HT1080 (cell line): ENCODE data around the gene TMEM167B. TPM values are rescaled to one million over a fixed set of nuclear protein-coding genes. Genes with fewer than 3 reads are reported as not detected.

Source experiments
- DNase-seq: peaks from one replicate; pipeline ENCODE4 v3.0.0-alpha.2; 2015; ENCODE audit warnings: low read depth
- total RNA-seq: library from RNA; depleted of rRNA; stranded (reverse); fragments of >200 nt; shearing (Covaris generic); gene quantifications from 2 replicates; pipeline ENCODE4 v1.2.3, GENCODE V29; 2014

Gene TMEM167B
- total RNA-seq, 1 experiment from 2014 or later, result 10.6 TPM

DNA sequence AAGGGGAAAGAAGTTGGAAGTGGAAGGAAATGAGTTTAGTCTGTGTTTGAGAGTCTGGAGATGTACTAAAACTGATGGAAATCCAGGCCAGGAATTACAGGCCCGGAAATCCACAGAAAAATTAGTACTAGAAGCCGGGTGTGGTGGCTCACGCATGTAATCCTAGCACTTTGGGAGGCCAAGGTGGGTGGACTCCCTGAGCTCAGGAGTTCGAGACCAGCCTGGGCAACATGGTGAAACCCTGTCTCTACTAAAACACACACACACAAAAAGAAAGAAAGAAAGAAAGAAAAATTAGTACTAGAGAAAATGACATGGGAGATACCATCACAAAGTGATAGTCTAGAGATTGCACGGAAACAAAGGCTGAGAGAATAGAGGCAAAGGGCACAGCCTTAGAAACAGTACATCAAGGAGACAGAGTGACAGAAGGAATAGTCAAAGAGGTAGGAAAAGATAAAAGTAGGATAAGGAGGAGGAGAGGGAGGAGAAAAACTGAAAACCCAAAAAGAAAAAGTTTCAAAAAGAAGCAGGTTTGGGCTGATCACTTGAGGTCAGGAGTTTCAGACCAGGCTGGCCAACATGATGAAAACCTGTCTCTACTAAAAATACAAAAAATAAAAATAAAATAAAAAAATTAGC is 10.0 kb upstream of the TMEM167B start:
- no peak for DNase-seq

DNA sequence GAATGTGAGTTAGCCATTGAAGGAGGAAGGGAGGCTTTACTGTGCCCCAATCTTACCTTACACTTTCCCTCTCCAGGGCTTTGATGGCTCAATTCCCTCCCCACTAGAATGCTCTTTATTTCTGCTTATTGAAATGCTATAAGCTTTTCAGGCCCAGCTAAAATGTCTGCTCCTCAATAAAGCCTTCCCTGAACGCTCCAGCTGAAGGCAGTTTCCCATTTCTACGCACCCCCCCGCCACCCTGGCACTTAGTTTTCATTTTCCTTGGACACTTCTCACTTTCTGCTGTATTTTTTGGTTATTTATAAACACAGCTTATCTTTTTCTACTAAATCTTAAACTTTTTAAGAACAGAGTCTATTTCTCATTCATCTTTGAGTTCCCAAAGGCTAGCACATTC is 7.1 kb upstream of the TMEM167B start:
- DNase-seq, result no peak

DNA sequence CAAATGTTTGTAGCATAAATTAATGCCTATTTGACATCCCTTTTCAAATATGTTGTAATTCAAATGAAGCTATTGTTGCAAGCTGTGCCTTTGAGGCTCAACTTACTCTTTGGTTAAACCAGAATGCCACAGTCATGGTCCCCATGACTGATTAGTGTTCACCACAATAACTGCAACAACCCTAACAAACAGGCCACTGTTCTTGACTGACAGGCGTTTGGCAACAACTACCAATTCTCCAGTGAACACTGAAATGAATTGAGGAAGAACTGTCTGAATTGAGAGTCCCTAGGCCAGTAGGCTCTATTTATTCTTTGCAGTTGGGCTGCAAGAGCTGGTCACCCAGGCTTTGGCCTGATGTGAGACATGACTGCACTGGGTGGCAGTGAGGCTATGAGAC is 6.6 kb upstream of the TMEM167B start:
- DNase-seq, result peak; percentile 26

DNA sequence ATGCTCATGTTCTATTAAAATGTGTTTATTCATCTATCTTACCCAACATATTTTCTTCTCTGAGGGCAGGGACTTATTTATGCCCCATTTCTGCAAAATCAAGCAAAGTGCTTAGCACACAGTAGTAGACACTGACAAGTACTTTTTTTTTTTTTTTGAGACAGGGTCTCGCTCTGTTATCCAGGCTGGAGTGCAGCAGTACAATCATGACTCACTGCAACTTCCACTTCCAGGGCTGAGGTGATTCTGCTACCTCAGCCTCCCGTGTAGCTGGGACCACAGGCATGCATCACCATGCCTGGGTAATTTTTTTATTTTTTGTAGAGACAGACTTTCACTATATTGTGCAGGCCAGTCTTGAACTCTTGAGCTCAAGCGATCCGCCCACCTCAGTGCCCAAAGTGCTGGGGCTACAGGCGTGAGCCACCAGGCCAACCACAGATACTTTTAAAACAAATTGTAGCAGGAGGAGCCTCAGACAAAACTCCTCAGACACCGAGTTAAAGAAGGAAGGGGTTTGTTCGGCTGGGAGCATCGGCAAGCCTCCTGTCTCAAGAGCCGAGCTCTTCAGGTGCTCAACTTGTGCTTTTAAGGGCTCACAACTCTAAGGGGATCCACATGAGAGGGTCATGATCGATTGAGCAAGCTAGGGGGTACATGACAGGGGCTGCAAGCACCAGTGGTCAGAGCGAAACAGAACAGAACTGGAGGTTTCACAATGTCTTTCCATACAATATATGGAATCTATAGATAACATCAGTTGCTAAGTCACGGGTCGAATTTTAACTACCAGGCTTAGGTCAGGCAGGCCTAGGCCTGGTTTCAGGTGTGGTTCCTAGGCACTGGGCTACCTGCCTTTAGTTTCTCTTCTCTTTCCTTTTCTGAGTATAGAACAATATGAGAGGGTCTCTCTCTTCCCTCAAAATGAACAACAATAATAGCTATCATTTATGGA is 5.7 kb upstream of the TMEM167B start:
- DNase-seq, result peak; percentile 94

DNA sequence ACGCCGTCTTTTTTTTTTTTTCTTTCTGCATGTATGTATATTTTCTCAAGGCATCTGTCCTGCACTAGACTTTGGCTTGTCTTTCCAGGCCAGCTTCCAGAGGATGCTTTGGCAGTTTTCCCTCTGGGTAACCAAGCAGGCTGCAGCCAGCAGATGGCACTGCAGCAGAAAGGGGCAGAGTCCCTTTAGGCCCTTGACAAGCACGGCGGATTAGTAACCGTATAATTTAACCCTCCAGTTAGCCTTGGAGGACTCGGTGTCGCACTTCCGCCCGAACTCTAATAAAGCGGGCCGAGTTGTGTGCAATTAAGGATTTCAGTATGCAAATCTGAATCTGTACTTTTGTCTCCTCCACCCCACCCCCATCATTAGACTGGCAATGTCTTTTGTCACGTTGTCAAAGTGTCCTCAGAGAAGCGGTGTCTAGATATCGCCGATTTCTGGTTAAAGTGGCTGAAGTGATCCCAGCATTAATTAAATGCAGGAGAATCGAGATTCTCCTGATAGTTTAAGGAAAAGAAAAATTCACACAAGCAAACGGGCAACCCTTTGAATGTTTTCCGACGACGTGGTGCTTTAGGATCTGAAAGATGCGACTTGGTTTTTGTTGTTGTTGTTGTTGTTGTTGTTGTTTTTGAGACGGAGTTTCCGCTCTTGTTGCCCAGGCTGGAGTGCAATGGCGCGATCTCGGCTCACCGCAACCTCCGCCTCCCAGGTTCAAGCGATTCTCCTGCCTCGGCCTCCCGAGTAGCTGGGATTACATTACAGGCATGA is 1.1 kb upstream of the TMEM167B start:
- no peak for DNase-seq

DNA sequence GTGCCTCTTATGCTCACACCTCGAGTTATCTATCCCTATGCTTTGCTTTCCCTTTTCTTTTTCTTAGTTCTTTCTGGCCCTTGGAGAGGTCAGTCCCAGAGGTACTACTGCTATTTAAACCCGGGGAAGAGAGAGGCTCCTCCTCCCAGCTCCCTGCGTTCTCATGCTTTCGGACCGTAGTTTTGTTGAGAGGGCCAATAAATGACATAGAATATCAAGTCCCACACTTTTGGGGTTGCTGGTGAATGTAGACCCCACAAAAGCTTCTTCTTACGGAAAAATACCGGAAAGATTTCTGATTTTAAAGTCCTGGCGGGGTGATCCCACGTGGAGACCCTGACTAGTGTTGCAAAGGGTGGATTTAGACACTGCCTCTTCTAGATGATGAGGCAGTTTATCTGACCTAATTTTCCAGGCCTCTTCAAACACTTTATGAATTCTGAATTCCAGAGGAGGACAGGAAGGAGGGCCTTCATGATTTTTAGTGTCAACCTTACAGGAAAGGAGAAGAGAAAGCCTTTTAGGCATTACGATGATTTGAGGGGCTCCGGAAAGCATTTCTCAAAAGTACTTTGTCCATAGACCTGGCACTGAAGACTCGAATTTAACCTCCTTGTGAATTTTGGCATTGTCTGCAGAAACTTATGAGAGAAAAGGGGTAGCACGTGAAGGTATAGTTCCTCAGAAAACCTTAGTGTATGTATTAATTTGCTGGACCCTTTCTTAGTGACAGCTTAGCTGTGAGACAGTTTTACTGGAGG is 694 bp downstream of the TMEM167B start:
- peak; percentile 50 for DNase-seq

DNA sequence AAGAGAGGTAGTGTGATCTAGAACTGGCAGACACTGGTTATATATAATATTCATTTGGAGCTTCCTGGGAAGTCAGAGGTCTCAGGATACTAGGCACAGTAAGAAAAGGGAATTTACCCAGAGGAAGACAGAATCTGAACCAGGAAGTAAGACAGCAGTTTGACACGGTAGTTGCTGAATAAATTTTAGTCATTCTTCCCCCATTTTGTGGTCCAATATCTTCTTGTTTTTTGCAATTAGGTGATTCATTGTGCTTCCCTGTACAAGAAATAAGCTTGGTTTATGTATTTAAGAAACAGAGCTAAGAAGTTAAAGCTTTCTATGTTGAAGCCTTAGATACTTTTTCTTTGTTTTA is 1.3 kb downstream of the TMEM167B start:
- DNase-seq, result no peak

DNA sequence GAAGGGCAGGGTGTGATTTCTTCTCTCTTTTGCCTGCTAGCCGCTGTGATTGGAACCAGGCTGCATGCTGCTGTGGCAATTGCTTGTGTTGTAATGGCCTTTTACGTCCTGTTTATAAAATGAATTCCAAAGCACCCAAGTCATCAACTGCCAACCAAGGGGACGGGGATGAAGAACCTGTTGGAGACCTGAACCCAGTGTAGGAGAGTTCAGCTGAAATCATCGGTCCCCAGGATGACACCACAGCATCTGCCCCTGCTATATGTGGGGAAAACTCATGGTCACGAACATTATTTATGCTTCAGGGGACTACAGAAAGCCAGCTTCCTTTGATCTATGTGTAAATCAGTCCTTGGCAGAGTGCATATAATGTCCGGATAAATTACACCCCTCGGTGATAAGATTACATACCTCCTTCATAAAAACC is 3.8 kb downstream of the TMEM167B start:
- no peak for DNase-seq

DNA sequence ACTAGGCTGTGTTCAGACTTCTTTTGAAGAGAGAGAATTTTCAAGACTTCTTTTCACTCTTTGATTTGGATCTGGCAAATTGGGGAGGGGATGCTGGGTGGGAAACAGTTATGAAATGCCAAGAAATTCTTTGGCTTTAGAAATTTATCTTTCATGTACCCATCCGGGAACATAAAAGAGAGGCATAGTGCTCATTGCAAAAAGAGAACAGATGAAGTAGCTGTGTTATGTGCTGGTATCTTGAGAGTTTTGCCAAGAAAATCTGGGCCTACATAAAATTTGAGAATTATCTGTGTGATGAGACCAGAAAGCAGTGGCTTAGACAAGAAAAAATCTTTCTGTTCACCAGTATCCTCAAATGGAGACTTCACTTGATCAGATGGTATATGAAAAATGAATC is 4.3 kb downstream of the TMEM167B start:
- no peak for DNase-seq

DNA sequence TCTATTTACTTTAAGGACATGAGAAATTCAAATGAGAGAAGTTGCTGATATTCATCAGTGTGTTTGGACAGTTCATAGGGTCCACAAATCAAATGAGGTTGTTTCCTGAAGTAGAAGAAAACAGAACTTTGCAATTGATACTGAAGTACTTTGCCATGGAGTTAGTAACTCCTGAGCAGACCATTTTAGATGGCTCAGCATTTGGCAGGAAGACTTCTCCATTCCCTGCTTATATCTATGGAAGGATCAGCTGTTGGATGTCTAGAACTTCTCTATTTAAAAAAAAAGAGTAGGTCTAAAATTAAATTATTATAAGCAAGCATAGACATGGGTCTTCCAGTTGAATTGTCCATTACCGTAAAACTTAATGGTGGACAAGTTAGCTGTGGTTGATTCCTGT is 5.1 kb downstream of the TMEM167B start:
- DNase-seq, result no peak

DNA sequence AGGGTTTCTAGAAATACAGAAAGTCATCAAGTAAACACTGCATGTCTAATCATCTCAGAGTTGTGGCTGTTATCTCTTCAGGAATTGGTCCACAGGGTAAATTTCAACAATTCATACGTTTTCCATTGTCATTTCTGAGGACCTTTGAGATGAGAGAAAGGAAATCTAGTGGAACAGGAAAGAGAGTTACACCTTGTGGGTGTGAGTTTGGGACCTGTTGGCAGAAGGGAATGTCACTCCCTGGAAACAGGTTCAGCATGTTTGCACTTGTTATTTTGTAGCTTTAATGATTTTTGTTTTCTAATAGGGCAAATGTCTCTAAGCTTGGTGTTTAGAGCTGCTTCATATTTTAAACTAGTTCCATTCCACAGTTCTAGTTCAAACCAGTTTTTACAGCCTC is 5.6 kb downstream of the TMEM167B start:
- DNase-seq, result no peak

DNA sequence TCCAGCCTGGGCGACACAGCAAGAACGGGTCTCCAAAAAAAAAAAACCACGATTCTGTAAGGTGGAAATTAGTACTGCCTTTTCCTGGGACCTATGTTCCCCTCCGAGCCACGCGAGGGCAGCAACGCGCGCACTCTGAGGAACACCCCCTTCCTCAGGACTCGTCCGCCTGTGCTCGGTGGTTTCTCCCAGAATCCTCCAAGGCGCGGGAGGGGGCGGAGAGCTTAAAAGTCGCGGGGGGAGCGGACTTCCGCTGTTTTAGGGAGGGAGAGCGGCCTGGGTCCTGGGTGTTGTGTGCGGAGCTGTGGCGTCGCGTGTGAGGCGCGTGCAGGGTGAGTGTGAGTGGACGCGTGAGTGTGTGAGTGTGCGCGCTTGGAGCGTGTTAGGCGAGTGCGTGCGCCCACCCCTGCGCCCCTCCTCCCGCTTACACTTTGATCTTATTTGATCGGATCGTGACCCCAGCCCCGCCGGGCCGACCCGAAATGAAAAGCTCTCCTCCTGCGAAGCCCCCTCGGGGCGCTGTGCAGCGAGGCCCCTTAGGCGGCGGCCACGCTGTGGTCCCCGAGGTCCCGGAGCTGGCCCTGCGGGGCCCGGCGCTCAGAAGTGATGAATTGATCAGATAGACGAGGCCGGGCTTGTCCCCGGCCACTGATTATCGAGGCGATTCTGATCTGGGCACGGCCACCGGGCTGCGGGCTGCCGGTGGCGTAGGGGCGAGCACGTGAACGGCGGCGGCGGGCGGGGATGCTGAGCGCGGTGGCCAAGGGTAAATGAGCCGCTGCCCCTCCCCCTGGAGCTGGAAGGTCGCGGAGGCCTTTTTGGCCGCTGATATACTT is 9.6 kb downstream of the TMEM167B start:
- DNase-seq, result peak; percentile 94

DNA sequence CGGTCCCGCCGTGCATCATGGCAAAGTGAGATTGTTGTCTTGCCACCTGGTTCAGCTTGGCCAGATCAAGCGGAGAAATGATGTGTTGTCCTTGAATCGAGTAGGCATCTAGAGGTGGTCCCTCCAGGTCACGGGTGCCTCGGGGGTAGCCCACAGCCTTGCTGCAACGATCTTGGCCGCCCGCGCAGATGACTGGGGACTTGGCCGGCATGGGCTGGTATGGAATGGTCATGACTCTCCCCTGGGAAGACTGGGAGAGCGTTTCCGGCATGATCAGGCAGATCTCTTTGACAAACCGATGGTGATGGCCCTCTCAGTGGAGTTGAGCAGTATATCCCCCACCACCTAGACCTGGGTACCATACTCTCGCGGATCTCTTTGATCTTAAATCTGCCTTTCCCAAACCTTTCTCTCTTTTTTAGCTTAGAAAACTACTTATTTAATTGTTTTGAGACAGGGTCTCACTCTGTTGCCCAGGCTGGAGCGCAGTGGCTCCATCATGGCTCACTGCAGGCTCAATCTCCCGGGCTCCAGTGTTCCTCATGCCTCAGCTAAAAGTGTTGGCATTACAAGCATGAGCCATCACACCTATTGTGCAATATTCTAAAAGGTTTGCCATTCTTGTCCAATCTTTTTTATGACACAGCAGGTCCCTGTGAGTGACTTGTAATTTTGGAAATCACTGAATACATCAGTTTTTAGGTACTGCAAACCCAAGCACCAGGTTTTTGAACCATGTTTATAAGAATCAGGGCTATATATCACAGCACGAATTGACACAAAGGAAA is 14.0 kb downstream of the TMEM167B start:
- no peak for DNase-seq

DNA sequence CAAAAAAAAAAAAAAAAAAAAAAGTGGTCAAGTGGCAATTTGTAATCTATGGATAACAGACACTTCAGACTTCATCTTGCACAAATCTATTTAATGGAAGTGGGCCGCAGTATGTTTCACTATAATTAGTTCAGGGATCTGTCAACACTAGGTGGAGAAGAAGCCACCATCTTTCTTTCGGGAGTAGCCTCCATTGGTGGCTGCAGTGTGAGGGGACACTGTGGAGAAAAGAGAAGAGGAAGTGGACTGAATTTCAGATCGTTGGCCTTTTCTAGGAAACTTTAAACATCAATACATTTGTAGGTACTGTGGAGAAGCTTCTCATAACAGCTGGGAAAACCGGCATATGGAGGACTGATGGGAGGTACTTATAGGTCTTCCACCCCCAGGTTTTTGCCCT is 15.3 kb downstream of the TMEM167B start:
- DNase-seq, result no peak

DNA sequence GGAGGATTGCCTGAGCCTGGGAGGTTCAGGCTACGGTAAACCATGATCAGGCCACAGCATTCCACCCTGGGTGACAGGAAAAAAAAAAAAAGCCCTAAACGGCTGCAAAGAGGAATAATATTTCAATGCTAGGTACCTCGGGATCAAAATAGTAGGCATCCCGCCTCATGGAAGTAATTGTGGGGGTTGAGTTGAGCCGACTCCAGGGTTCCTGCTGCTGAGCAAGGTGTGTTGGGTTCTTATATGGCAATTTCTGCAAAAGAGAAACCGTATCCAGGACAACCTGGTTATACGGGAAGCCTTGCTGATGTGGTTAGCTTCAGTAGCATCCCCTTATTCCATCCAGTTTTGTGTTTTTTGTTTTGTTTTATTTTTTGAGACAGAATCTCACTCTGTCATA is 17.2 kb downstream of the TMEM167B start:
- no peak for DNase-seq

DNA sequence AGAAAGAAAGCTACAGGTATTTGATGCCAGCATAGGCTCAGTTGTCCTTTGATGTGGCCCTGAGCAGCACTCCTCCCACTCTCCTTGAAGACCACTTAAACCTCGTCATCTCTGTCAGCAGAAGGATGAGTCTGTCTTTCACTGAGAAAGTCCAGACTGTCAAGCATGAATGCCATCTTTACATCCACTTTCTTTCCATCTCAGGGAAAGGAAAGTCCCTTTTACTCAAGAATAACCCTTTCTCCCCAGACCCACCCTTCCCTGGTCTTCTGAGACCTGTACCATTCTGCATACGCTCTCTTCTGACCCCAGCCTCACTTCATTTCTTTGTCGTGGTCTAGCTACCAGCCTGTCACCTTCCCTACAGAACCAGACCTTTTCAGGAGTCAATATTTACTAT is 19.3 kb downstream of the TMEM167B start:
- DNase-seq, result no peak

DNA sequence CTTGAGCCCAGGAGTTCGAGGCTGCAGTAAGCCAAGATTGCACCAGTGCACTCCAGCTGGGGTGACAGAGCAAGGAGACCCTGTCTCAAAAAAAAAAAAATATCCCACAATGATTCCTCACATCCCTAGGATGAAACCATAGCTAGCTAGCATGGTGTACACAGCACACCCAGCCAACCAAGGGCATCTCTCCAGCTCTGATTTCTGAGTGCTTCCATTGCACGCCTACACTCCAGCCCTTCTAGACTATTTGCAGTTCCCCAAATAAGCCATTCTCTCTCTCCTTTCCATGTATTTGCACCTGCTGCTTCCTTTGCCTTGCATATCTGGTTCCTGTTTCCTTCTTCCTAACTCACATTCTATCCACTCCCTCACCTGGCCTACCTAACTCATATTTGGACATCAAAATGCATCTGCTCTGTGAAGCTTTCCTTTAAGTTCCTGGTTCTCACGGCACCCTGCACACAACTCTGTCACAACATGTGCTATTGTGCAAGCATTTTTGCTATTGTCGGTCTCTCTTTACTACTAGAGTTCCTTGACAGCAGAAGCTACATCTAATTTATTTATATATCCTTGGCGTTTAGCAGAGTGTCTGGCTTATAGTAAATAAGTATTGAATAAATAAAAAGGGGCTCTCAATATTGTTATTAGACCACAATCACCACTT is 21.0 kb downstream of the TMEM167B start:
- no peak for DNase-seq

DNA sequence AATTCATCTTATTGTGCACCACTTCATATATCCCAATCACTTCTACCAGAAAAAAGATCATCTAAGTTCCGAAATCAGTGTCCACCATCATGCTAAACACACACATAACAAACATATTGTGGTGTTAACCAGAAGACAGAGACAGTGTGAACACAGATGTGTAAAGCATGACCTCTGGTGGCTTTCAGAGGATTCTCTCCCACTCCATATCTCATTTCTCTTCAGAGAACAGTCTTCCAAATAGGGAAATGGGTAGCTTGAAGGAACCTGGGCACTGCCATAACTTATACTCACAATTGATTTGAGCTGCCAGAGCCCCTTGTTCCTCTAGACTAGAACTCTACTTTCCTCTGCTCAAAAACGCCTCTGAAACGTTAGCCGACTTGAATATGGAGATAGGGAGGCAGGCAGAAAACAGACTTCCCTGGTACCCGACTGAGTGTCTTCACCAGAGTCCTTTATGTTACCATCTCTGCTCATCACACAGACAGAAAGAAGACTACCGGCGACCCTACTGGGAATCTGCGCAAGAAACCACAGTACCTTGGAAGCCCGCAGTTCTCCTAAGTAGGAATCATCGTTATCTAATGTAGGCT is 21.6 kb downstream of the TMEM167B start:
- peak; percentile 36 for DNase-seq
